ENCODE data around the gene HSPB1. TPM values are rescaled to one million over a fixed set of nuclear protein-coding genes. Genes with fewer than 3 reads are reported as not detected.

HSPB1 gene
- total and polyA plus RNA-seq, 2 of the 13 experiments (the other 11 are each of a cell fraction or from before 2014, with no cell fraction given) = 21.0 to 38.6 TPM

GRCh38 chr7:76303202-76304147 lies 1.0 kb downstream of the HSPB1 start (continued):
- TF ChIP-seq, protein P1, sequence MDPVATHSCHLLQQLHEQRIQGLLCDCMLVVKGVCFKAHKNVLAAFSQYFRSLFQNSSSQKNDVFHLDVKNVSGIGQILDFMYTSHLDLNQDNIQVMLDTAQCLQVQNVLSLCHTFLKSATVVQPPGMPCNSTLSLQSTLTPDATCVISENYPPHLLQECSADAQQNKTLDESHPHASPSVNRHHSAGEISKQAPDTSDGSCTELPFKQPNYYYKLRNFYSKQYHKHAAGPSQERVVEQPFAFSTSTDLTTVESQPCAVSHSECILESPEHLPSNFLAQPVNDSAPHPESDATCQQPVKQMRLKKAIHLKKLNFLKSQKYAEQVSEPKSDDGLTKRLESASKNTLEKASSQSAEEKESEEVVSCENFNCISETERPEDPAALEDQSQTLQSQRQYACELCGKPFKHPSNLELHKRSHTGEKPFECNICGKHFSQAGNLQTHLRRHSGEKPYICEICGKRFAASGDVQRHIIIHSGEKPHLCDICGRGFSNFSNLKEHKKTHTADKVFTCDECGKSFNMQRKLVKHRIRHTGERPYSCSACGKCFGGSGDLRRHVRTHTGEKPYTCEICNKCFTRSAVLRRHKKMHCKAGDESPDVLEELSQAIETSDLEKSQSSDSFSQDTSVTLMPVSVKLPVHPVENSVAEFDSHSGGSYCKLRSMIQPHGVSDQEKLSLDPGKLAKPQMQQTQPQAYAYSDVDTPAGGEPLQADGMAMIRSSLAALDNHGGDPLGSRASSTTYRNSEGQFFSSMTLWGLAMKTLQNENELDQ (CRISPR knock-in tag; IDR thresholded peaks at IDR 0.05; ENCODE audit: borderline replicate concordance) = no peak
- TF ChIP-seq ZNF788 (CRISPR knock-in tag; IDR thresholded peaks at IDR 0.05; ENCODE audit: borderline replicate concordance) (no peak), KDM4B (CRISPR knock-in tag; IDR thresholded peaks at IDR 0.05) (no peak), MYPOP (CRISPR knock-in tag; IDR thresholded peaks at IDR 0.05) (no peak), MLXIP (CRISPR knock-in tag; IDR thresholded peaks at IDR 0.05; ENCODE audit: borderline replicate concordance) (no peak), NR2F6 (IDR thresholded peaks at IDR 0.05) (no peak), NR2F6 (CRISPR knock-in tag; IDR thresholded peaks at IDR 0.05) (no peak), SALL2 (CRISPR knock-in tag; IDR thresholded peaks at IDR 0.05) (0 out of 2 replicates have a peak, but pooled peaks have one; percentile 61), XRCC5 (optimal IDR thresholded peaks at IDR 0.05; ENCODE audit: low read length) (peak; percentile 14), MXD4 (CRISPR knock-in tag; IDR thresholded peaks at IDR 0.05) (no peak), HINFP (CRISPR knock-in tag; IDR thresholded peaks at IDR 0.05; ENCODE audit: low read depth) (0 out of 2 replicates have a peak, but pooled peaks have one; percentile 26), ZNF124 (CRISPR knock-in tag; IDR thresholded peaks at IDR 0.05) (no peak), MYC (CRISPR knock-in tag; IDR thresholded peaks at IDR 0.05; ENCODE audit: borderline replicate concordance) (peak; percentile 64)
- TF ChIP-seq, protein P2, sequence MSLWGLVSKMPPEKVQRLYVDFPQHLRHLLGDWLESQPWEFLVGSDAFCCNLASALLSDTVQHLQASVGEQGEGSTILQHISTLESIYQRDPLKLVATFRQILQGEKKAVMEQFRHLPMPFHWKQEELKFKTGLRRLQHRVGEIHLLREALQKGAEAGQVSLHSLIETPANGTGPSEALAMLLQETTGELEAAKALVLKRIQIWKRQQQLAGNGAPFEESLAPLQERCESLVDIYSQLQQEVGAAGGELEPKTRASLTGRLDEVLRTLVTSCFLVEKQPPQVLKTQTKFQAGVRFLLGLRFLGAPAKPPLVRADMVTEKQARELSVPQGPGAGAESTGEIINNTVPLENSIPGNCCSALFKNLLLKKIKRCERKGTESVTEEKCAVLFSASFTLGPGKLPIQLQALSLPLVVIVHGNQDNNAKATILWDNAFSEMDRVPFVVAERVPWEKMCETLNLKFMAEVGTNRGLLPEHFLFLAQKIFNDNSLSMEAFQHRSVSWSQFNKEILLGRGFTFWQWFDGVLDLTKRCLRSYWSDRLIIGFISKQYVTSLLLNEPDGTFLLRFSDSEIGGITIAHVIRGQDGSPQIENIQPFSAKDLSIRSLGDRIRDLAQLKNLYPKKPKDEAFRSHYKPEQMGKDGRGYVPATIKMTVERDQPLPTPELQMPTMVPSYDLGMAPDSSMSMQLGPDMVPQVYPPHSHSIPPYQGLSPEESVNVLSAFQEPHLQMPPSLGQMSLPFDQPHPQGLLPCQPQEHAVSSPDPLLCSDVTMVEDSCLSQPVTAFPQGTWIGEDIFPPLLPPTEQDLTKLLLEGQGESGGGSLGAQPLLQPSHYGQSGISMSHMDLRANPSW (CRISPR knock-in tag; IDR thresholded peaks at IDR 0.05; ENCODE audit: borderline replicate concordance) = no peak
- TF ChIP-seq, protein P3, sequence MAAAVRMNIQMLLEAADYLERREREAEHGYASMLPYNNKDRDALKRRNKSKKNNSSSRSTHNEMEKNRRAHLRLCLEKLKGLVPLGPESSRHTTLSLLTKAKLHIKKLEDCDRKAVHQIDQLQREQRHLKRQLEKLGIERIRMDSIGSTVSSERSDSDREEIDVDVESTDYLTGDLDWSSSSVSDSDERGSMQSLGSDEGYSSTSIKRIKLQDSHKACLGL (CRISPR knock-in tag; IDR thresholded peaks at IDR 0.05) = peak; percentile 63; the same call in 1 of the 2 replicates
- TF ChIP-seq, protein P4, sequence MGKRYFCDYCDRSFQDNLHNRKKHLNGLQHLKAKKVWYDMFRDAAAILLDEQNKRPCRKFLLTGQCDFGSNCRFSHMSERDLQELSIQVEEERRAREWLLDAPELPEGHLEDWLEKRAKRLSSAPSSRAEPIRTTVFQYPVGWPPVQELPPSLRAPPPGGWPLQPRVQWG (CRISPR knock-in tag; IDR thresholded peaks at IDR 0.05; ENCODE audit: borderline replicate concordance, low read depth) = no peak

Measured in HepG2 (cell line).